K562 (cell line): Measurements from ENCODE around the gene CDC20B. TPM values are rescaled to one million over a fixed set of nuclear protein-coding genes. Genes with fewer than 3 reads are reported as not detected.
A peak's percentile ranks its signal among the peaks of the same experiment; 100 is the strongest.

ENCODE experiments used
- ATAC-seq: fragments of 200-7000 bp; cut with Tn5 transposase; 3 replicates; pipeline ENCODE4 v1.9.1; 2020; ENCODE audit warnings: moderate library complexity
- BruUV-seq: library from RNA; stranded (reverse); fragments of 400-500 nt; replicated peaks from 2 replicates; lab custom pipeline; 2021; lab: Mats Ljungman, UMichigan
- CTCF ChIA-PET: fragments of 300-600 bp; formaldehyde crosslinking; extraction: SDS; loops from one replicate; lab custom pipeline; 2021; ENCODE audit warnings: low intra/inter-chr PET ratio; lab: Yijun Ruan, JAX
- POLR2A ChIA-PET: fragments of 300-600, 350-650 bp; sonication (Branson Sonifier 250); formaldehyde crosslinking; extraction: SDS; loops from one replicate; lab custom pipeline; 2021; ENCODE audit warnings: antibody characterized with exemption, inconsistent platforms; lab: Yijun Ruan, JAX
- DNase-seq, 4 experiments: peaks; one replicate each; pipeline versions ENCODE4 v3.0.0 to v3.0.0-alpha.2; 2011 to 2018; ENCODE audit warnings: low spot score in 3 of 4, mixed read lengths in 3 of 4; ENCODE audit errors: extremely low read depth in 1 of 4
- FAIRE-seq: peaks from 2 replicates; lab custom pipeline; 2011; peaks lifted over from hg19 to GRCh38; lab: Jason Lieb, UNC
- H2AFZ ChIP-seq: 2 replicates; pipeline ENCODE4 v1.6.0; 2011; ENCODE audit warnings: low read depth, low read length, control low read depth, inconsistent platforms
- H3K27ac ChIP-seq: fragments of 200-600 bp; 3 replicates; pipeline ENCODE4 v1.8.0; 2011; ENCODE audit warnings: low read depth, mild to moderate bottlenecking, control low read depth, inconsistent platforms, low read length, moderate library complexity, mixed read lengths; ENCODE audit errors: extremely low read depth
- H3K27me3 ChIP-seq, 2 experiments: fragments of 300-600 bp in 1 of 2; 2 replicates in 1 of 2; 3 replicates in 1 of 2; pipeline versions ENCODE4 v1.6.0 to v1.8.0; 2011; ENCODE audit warnings: inconsistent platforms in 2 of 2, low read length in 2 of 2, mild to moderate bottlenecking in 1 of 2, mixed read lengths in 1 of 2, moderate library complexity in 1 of 2; ENCODE audit not compliant: control insufficient read depth in 2 of 2, insufficient read depth in 2 of 2
- H3K36me3 ChIP-seq: fragments of 300-600 bp; 3 replicates; pipeline ENCODE4 v1.8.0; 2011; ENCODE audit warnings: mild to moderate bottlenecking, low read length, inconsistent platforms; ENCODE audit not compliant: control insufficient read depth, insufficient read depth
- H3K4me1 ChIP-seq, 2 experiments: fragments of 200-600 bp in 1 of 2; replicated peaks in 1 of 2; 2 replicates in 1 of 2; 3 replicates in 1 of 2; pipeline versions ENCODE4 v1.5.1 to v1.8.0; 2011; ENCODE audit warnings: inconsistent platforms in 2 of 2, low read length in 2 of 2, mild to moderate bottlenecking in 1 of 2, mixed read lengths in 1 of 2, moderate library complexity in 1 of 2; ENCODE audit not compliant: control insufficient read depth in 2 of 2, insufficient read depth in 2 of 2
- H3K4me2 ChIP-seq: 2 replicates; pipeline ENCODE4 v1.6.1; 2011; ENCODE audit warnings: low read length, control low read depth, inconsistent platforms, mixed read lengths; ENCODE audit not compliant: insufficient read depth
- H3K4me3 ChIP-seq: fragments of 200-600 bp; sonication (generic), shearing (Covaris generic); 2 replicates; pipeline ENCODE4 v1.5.1; 2016; ENCODE audit warnings: control low read depth, inconsistent platforms
- H3K79me2 ChIP-seq: fragments of 200-600 bp; 3 replicates; pipeline ENCODE4 v1.8.0; 2011; ENCODE audit warnings: low read length, inconsistent platforms; ENCODE audit not compliant: control insufficient read depth, insufficient read depth
- H3K9ac ChIP-seq, 2 experiments: 2 replicates each; pipeline versions ENCODE4 v1.6.0 to v1.6.1; 2011; ENCODE audit warnings: low read depth in 2 of 2, low read length in 2 of 2, control low read depth in 1 of 2, inconsistent platforms in 1 of 2, mild to moderate bottlenecking in 1 of 2, mixed read lengths in 1 of 2; ENCODE audit not compliant: insufficient read depth in 1 of 2
- H3K9me1 ChIP-seq: one replicate; pipeline ENCODE4 v1.6.0; 2011; ENCODE audit warnings: inconsistent platforms, mild to moderate bottlenecking, low read length, moderate library complexity; ENCODE audit not compliant: control insufficient read depth, insufficient read depth
- H3K9me3 ChIP-seq: replicated peaks from 2 replicates; pipeline ENCODE4 v1.5.1; 2011; ENCODE audit warnings: low read depth, low read length, inconsistent platforms; ENCODE audit not compliant: control insufficient read depth, insufficient read depth
- H4K20me1 ChIP-seq: replicated peaks from 2 replicates; pipeline ENCODE4 v1.6.1; 2011; ENCODE audit warnings: low read length, inconsistent platforms, mixed read lengths; ENCODE audit not compliant: control insufficient read depth, insufficient read depth
- CREBBP ChIP-seq: IDR thresholded peaks from one replicate; pipeline ENCODE4 v1.6.1; 2012; ENCODE audit warnings: low read depth, mild to moderate bottlenecking, control low read depth, inconsistent platforms, low read length
- ETV5 ChIP-seq: sonication (generic); formaldehyde crosslinking; IDR thresholded peaks from 2 replicates; pipeline ENCODE4 v1.4.0; 2020; ENCODE audit warnings: low read depth, mild to moderate bottlenecking, missing genetic modification reagents
- MAZ ChIP-seq, 2 experiments: fragments of 450-650 bp in 1 of 2; sonication (generic) in 1 of 2; formaldehyde crosslinking; IDR thresholded peaks in 1 of 2; conservative IDR thresholded peaks in 1 of 2; 2 replicates each; pipeline versions ENCODE4 v1.4.0 to v1.5.0; 2020; ENCODE audit warnings: mild to moderate bottlenecking in 1 of 2, missing genetic modification reagents in 1 of 2
- MBD1 ChIP-seq: fragments of 250-450 bp; sonication (Bioruptor Pico); IDR thresholded peaks from 2 replicates; pipeline ENCODE4 v1.8.0; 2022; ENCODE audit warnings: inconsistent platforms
- NKRF ChIP-seq: fragments of 450-650 bp; IDR thresholded peaks from 2 replicates; pipeline ENCODE4 v1.6.1; 2016; ENCODE audit warnings: borderline replicate concordance
- NR1H2 ChIP-seq: sonication (generic); formaldehyde crosslinking; IDR thresholded peaks from 2 replicates; pipeline ENCODE4 v1.4.0; 2020; ENCODE audit warnings: mild to moderate bottlenecking, missing genetic modification reagents
- POLR2A ChIP-seq: fragments of 450-650 bp; conservative IDR thresholded peaks from 2 replicates; pipeline ENCODE4 v1.6.1; 2016
- ZNF347 ChIP-seq: fragments of 450-650 bp; formaldehyde crosslinking; IDR thresholded peaks from 2 replicates; pipeline ENCODE4 v1.4.0; 2020; ENCODE audit warnings: low read depth, mild to moderate bottlenecking, moderate library complexity
- WGBS: fragments of 100-300 bp; shearing (Covaris generic); methylation state at CpG from one replicate; pipeline ENCODE4 v1.1.6; 2016; ENCODE audit warnings: low coverage, mixed read lengths; ENCODE audit not compliant: insufficient coverage; ENCODE audit errors: missing lambda C conversion rate; 5-methylcytosine and 5-hydroxymethylcytosine counted together
- in situ Hi-C: fragments of 300-500 bp; cut with MboI; formaldehyde crosslinking; loops from 4 replicates; pipeline ENCODE4 v1.15.0; 2018; ENCODE audit warnings: inconsistent platforms, mixed read lengths
- intact Hi-C: fragments of 100-400 bp; cut with micrococcal nuclease; formaldehyde crosslinking; loops from 2 replicates; pipeline ENCODE4 v1.14.2; 2022
- polyA plus RNA-seq, 8 experiments: library from polyadenylated mRNA; depleted of rRNA in 4 of 8; stranded (reverse) in 5 of 8; unstranded in 3 of 8; fragments of >200 nt; fragmentation: Nextera tagmentation in 2 of 8; fragmentation: Illumina TruSeq in 1 of 8; extraction: Ambion mirVana in 2 of 8; extraction: Trizol in 1 of 8; gene quantifications; 2 replicates each; pipeline versions ENCODE4 v1.2.1 to v1.2.3, GENCODE V29; 2011 to 2014; ENCODE audit warnings: inconsistent platforms in 1 of 8, missing spikeins in 1 of 8
- total RNA-seq, 7 experiments: library from RNA; depleted of rRNA in 6 of 7; stranded (reverse); fragments of >200 nt in 6 of 7; fragmentation: Illumina TruSeq in 2 of 7; extraction: Trizol in 2 of 7; gene quantifications; 2 replicates each; pipeline versions ENCODE4 v1.2.1 to v1.2.3, GENCODE V29; 2011 to 2021; ENCODE audit warnings: low replicate concordance in 1 of 7

The CDC20B gene
- total and polyA plus RNA-seq, 9 of the 15 experiments (the other 6 are each of a cell fraction or from before 2014, with no cell fraction given) = 0.04 TPM; not detected in 8

GRCh38 chr5:55173687-55174230 is 782 bp upstream of the CDC20B start:
- H3K27ac ChIP-seq = peak overlapping the region; percentile 49; the same call in 2 of the 3 replicates
- CTCF ChIA-PET = no interaction called here
- peak overlapping the region; percentile 94 for H2AFZ ChIP-seq
- no peaks in the 10 kb centered on the region for H4K20me1 ChIP-seq
- peak overlapping the region; percentile 52 to 87; a peak in 3 of 4 replicates for H3K9ac ChIP-seq
- DNase-seq (peak in 1 of 4 experiments; percentile 18), FAIRE-seq (no peak), ATAC-seq (peak; percentile 9)
- no peaks in the 10 kb centered on the region for H3K9me3 ChIP-seq
- no TSS peak for BruUV-seq
- H3K27me3 ChIP-seq = no peaks in the 10 kb centered on the region
- POLR2A ChIA-PET = interaction anchor here (0.9 to 1.3 kb wide), 2 partner anchors 12 kb away, joined by 3 to 5 read pairs; no protein-coding TSS in a partner anchor
- no peaks in the 10 kb centered on the region for H3K79me2 ChIP-seq
- H3K4me2 ChIP-seq = peak overlapping the region; percentile 82
- H3K4me1 ChIP-seq = peaks cover 11 to 27% of the 10 kb centered on the region in 2 experiments
- H3K36me3 ChIP-seq = no peaks in the 10 kb centered on the region
- in situ Hi-C loops (loop anchor here (10.0 kb wide), 1 partner anchor 521 kb away; no protein-coding TSS in a partner anchor), intact Hi-C loops (loop anchor here (2.0 to 10.0 kb wide), 5 partner anchors 54 to 1031 kb away; partner anchors contain the start of genes DHX29, MCIDAS and MTREX)
- WGBS = 7% methylated on average over 7 of the region's 8 CpGs
- no peaks in the 10 kb centered on the region for H3K9me1 ChIP-seq
- peak overlapping the region; percentile 46 for H3K4me3 ChIP-seq
- TF ChIP-seq MBD1 (CRISPR knock-in tag) (no peak), NKRF (0 out of 2 replicates have a peak, but pooled peaks have one; percentile 20), POLR2A (0 out of 2 replicates have a peak, but pooled peaks have one; percentile 3), MAZ (CRISPR knock-in tag; conservative IDR thresholded peaks at IDR 0.05 in 1 of 2, IDR thresholded peaks at IDR 0.05 in 1 of 2) (0 out of 4 replicates have a peak, but pooled peaks of 1 of the 2 experiments have one; percentile 0), CREBBP (no peak), ZNF347 (CRISPR knock-in tag) (no peak), NR1H2 (CRISPR knock-in tag) (no peak), ETV5 (CRISPR knock-in tag) (no peak)
